ENCODE results near the gene PLBD2.

DNA sequence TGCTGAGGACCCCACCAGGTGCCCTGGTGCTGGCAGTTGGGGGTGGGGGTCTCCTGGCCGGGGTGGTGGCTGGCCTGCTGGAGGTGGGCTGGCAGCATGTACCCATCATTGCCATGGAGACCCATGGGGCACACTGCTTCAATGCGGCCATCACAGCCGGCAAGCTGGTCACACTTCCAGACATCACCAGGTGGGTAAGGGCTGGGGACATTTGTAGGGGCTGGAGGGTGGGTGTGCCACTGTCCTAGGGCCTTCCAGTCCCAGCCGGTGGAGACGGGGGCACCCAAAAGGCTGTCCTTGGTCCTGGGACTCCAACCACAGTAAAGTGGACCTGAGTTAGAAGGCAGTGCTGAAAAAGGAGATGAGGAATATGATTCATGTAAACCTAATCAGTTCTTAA, 77.0 kb downstream of the PLBD2 start:
- TF ChIP-seq JUND (IDR thresholded peaks at IDR 0.05) (no peak), TAF1 (conservative IDR thresholded peaks at IDR 0.05) (no peak), RXRA (IDR thresholded peaks at IDR 0.05) (no peak), EGR1 (IDR thresholded peaks at IDR 0.05; ENCODE audit: low read depth in 2 of 2) (no peak), FOXA1 (IDR thresholded peaks at IDR 0.05) (no peak), GABPA (IDR thresholded peaks at IDR 0.05 in 1 of 2, conservative IDR thresholded peaks at IDR 0.05 in 1 of 2) (no peak)
- TF ChIP-seq, protein P1, sequence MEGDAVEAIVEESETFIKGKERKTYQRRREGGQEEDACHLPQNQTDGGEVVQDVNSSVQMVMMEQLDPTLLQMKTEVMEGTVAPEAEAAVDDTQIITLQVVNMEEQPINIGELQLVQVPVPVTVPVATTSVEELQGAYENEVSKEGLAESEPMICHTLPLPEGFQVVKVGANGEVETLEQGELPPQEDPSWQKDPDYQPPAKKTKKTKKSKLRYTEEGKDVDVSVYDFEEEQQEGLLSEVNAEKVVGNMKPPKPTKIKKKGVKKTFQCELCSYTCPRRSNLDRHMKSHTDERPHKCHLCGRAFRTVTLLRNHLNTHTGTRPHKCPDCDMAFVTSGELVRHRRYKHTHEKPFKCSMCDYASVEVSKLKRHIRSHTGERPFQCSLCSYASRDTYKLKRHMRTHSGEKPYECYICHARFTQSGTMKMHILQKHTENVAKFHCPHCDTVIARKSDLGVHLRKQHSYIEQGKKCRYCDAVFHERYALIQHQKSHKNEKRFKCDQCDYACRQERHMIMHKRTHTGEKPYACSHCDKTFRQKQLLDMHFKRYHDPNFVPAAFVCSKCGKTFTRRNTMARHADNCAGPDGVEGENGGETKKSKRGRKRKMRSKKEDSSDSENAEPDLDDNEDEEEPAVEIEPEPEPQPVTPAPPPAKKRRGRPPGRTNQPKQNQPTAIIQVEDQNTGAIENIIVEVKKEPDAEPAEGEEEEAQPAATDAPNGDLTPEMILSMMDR (IDR thresholded peaks at IDR 0.05; ENCODE audit: low read depth, low read length, missing input control) = no peak
- TF ChIP-seq, protein P2, sequence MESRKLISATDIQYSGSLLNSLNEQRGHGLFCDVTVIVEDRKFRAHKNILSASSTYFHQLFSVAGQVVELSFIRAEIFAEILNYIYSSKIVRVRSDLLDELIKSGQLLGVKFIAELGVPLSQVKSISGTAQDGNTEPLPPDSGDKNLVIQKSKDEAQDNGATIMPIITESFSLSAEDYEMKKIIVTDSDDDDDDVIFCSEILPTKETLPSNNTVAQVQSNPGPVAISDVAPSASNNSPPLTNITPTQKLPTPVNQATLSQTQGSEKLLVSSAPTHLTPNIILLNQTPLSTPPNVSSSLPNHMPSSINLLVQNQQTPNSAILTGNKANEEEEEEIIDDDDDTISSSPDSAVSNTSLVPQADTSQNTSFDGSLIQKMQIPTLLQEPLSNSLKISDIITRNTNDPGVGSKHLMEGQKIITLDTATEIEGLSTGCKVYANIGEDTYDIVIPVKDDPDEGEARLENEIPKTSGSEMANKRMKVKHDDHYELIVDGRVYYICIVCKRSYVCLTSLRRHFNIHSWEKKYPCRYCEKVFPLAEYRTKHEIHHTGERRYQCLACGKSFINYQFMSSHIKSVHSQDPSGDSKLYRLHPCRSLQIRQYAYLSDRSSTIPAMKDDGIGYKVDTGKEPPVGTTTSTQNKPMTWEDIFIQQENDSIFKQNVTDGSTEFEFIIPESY (IDR thresholded peaks at IDR 0.05) = no peak
- TF ChIP-seq, protein P3, sequence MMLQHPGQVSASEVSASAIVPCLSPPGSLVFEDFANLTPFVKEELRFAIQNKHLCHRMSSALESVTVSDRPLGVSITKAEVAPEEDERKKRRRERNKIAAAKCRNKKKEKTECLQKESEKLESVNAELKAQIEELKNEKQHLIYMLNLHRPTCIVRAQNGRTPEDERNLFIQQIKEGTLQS (IDR thresholded peaks at IDR 0.05) = no peak
- TF ChIP-seq, protein P4, sequence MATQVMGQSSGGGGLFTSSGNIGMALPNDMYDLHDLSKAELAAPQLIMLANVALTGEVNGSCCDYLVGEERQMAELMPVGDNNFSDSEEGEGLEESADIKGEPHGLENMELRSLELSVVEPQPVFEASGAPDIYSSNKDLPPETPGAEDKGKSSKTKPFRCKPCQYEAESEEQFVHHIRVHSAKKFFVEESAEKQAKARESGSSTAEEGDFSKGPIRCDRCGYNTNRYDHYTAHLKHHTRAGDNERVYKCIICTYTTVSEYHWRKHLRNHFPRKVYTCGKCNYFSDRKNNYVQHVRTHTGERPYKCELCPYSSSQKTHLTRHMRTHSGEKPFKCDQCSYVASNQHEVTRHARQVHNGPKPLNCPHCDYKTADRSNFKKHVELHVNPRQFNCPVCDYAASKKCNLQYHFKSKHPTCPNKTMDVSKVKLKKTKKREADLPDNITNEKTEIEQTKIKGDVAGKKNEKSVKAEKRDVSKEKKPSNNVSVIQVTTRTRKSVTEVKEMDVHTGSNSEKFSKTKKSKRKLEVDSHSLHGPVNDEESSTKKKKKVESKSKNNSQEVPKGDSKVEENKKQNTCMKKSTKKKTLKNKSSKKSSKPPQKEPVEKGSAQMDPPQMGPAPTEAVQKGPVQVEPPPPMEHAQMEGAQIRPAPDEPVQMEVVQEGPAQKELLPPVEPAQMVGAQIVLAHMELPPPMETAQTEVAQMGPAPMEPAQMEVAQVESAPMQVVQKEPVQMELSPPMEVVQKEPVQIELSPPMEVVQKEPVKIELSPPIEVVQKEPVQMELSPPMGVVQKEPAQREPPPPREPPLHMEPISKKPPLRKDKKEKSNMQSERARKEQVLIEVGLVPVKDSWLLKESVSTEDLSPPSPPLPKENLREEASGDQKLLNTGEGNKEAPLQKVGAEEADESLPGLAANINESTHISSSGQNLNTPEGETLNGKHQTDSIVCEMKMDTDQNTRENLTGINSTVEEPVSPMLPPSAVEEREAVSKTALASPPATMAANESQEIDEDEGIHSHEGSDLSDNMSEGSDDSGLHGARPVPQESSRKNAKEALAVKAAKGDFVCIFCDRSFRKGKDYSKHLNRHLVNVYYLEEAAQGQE (IDR thresholded peaks at IDR 0.05) = no peak
